Cardiac fibroblast (primary cell): ENCODE measurements around the gene SH3GLB2.

Source experiments
- DNase-seq, 2 donors: peaks; one replicate each; pipeline versions ENCODE4 v3.0.0 to v3.0.0-alpha.2; 2010; ENCODE audit warnings: low read depth in 2 of 2
- H3K4me3 ChIP-seq, 2 donors: replicated peaks in 1 of 2; 1 replicate in 1 of 2; 2 replicates in 1 of 2; pipeline ENCODE4 v1.5.1; 2011; ENCODE audit warnings: low read depth in 2 of 2, low read length in 2 of 2, mild to moderate bottlenecking in 2 of 2, moderate library complexity in 1 of 2
- TF ChIP-seq, protein P1 (sequence below): IDR thresholded peaks from one replicate; pipeline ENCODE4 v1.5.1; 2011; ENCODE audit warnings: low read depth, mild to moderate bottlenecking, low read length, inconsistent platforms

The SH3GLB2 gene

DNA sequence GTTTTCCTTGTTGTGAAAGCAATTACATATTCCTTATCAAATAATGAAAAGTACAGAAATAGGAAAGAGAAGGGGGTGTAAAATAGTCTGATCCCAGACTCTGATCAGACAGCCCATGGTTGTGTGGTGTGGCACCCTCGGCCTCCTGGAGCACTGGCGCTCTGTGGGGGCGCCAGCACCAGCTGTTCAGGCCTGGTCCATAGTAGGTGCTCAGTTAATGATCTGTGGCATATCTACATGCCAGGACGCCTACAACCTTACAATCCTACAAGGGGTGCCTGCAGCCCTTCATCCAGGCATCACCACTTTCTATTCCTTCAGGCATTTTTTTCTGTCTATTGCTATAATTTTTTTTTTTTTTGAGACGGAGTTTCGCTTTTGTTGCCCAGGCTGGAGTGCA, 24.9 kb upstream of the SH3GLB2 start:
- DNase-seq, result no peak
- TF ChIP-seq, protein P1, sequence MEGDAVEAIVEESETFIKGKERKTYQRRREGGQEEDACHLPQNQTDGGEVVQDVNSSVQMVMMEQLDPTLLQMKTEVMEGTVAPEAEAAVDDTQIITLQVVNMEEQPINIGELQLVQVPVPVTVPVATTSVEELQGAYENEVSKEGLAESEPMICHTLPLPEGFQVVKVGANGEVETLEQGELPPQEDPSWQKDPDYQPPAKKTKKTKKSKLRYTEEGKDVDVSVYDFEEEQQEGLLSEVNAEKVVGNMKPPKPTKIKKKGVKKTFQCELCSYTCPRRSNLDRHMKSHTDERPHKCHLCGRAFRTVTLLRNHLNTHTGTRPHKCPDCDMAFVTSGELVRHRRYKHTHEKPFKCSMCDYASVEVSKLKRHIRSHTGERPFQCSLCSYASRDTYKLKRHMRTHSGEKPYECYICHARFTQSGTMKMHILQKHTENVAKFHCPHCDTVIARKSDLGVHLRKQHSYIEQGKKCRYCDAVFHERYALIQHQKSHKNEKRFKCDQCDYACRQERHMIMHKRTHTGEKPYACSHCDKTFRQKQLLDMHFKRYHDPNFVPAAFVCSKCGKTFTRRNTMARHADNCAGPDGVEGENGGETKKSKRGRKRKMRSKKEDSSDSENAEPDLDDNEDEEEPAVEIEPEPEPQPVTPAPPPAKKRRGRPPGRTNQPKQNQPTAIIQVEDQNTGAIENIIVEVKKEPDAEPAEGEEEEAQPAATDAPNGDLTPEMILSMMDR, result no peak
- H3K4me3 ChIP-seq, result no peak overlapping the region

DNA sequence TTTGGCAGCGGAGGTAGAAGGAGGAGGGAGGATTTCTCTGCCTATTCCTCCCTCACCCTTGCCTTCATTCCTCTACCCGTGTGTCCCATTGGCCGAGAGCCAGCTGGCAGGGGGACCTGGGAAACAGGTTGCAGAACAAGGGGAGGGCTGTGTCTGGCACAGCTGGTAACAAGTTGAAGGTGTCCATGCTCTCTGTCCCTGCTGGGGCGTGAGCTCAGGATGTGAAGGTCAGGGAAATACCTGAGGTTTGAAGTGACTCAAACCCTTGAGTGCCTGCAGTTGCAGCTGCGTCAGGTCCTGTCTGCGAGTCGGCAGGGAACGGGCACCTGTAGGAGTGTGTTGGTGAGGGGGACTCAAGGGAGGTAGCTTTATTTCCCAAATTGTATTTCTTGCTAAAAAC, 24.5 kb upstream of the SH3GLB2 start:
- DNase-seq, result no peak
- TF ChIP-seq, protein P1, result no peak
- H3K4me3 ChIP-seq, result no peak overlapping the region

DNA sequence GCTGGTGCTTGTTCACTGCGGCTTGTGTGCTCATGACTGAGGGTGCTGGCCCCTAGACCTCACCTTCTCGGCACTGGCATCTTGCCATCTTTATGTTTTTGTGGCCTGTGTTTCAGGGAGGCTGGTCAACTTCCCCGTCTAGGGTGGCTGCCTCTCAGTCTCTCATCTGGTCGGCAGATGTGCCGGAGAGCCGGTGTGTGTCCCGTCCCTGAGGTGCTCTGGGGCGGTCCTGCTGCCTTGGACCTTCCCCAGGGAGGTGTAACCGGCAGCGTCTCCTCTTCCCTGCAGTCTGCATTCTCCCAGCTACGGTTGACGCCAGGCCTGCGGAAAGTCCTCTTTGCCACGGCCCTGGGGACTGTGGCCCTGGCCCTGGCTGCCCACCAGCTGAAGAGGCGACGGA, 13.9 kb upstream of the SH3GLB2 start:
- no peak for DNase-seq
- no peak overlapping the region for H3K4me3 ChIP-seq
- TF ChIP-seq, protein P1, result no peak

- no peak for DNase-seq
- TF ChIP-seq, protein P1, result no peak
- no peak overlapping the region for H3K4me3 ChIP-seq
Measured at GRCh38 chr9:129040113-129040643, 12.0 kb upstream of the SH3GLB2 start.

DNA sequence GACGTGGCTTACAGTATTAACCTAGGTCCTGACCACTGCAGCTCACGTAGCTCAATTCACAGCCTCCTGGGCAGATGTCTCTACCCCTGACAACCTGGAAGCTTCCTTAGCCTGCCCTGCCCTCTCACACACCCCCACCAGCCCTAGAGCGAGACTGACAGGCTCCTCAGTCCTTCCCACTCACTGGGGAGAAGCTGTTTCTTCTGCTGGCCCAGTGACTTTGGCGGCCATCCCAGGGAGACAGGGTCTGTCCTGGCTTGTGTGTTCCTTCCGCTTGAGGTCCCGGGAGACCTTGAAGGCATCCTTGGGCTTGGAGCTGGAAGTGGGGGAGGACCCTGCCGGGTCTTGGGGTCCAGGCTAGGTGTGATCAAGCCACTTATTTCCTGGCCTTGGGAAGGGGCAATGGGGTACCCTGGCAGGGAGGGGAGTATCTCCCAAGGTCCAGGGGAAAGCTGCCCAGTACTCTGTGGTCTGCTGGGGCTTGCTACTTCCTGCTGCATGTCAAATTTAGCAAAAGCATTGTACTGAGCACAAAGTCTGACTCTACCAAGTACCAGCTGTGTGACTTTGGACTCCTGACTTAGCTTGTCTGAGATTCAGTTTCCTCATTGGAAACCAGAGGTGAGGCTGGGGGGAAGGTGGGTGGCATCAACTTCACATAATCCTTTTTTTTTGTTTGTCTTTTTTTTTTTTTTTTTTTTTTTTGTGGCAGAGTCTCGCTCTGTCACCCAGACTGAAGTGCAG, 10.2 kb upstream of the SH3GLB2 start:
- TF ChIP-seq, protein P1, result no peak
- H3K4me3 ChIP-seq, result peak overlapping the region in 1 of 2 donors; percentile 24

DNA sequence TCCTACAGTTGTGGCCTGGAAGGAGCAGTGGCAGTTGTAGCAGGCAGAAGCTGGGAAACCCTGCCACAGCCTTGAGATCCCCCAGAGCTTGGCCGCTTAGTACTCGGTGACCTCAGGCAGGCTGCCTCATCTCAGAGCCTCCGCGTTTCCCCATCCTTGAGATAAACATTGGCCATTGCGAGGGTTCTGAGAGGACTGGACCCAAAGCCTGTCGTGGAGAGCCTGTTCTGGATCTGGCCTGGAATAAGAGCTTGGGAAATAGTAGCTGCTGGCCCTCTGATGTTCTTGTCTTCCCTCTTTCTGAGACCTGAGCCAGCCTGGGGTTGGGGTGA, 9.6 kb upstream of the SH3GLB2 start:
- peak overlapping the region; percentile 100 for H3K4me3 ChIP-seq
- TF ChIP-seq, protein P1, result no peak
- peak; percentile 11 to 32 for DNase-seq

More for the DNA sequence above, 10.2 kb upstream of the SH3GLB2 start:
- DNase-seq, result peak; percentile 13 to 26
